ENCODE results near the gene RNASEH2C.
"Not testable (repeated sequence)": the region's sequence is repeated elsewhere in the genome, so short reads cannot be mapped to it uniquely, and the experiment has no call there.

RNASEH2C gene

GRCh38 chr11:65717906-65718305 is 2.7 kb downstream of the RNASEH2C start:
- DNase-seq (ENCODE audit: low read depth in 1 of 2, low spot score in 1 of 2), result no peak

GRCh38 chr11:65716774-65717405 is 3.7 kb downstream of the RNASEH2C start:
- no peak for DNase-seq (ENCODE audit: low read depth in 1 of 2, low spot score in 1 of 2)

GRCh38 chr11:65716302-65716701 is 4.3 kb downstream of the RNASEH2C start:
- DNase-seq (ENCODE audit: low read depth in 1 of 2, low spot score in 1 of 2), result no peak

DNA sequence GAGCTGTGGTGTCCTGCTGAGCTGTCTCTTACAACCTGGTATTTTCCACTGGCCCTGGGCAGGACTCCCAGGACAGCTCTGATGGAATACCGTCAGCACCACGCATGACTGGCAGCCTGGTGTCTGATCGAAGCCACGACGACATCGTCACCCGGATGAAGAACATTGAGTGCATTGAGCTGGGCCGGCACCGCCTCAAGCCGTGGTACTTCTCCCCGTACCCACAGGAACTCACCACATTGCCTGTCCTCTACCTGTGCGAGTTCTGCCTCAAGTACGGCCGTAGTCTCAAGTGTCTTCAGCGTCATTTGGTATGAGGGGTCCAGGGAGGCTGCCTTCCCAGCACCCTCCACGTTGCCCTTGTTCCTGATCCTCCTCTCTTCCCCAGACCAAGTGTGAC is 6.2 kb downstream of the RNASEH2C start:
- no peak for DNase-seq (ENCODE audit: low read depth in 1 of 2, low spot score in 1 of 2)

GRCh38 chr11:65713212-65713969 is 7.2 kb downstream of the RNASEH2C start:
- no peak for DNase-seq (ENCODE audit: low read depth in 1 of 2, low spot score in 1 of 2)

DNA sequence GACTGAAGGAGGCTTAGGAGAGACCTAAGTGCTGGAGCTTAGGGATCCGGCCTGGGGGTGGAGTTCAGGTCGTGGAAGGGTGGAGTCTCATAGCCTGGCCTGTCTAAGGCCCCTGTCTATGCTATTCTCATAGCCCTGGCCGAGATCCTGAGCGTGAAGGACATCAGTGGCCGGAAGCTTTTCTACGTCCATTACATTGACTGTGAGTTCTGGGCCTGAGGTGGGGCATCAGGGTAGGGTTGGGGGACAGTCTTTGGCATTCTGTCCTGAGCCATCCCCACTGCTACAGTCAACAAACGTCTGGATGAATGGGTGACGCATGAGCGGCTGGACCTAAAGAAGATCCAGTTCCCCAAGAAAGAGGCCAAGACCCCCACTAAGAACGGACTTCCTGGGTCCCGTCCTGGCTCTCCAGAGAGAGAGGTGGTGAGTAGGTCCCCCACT is 7.9 kb downstream of the RNASEH2C start:
- DNase-seq (ENCODE audit: low read depth in 1 of 2, low spot score in 1 of 2), result no peak

DNA sequence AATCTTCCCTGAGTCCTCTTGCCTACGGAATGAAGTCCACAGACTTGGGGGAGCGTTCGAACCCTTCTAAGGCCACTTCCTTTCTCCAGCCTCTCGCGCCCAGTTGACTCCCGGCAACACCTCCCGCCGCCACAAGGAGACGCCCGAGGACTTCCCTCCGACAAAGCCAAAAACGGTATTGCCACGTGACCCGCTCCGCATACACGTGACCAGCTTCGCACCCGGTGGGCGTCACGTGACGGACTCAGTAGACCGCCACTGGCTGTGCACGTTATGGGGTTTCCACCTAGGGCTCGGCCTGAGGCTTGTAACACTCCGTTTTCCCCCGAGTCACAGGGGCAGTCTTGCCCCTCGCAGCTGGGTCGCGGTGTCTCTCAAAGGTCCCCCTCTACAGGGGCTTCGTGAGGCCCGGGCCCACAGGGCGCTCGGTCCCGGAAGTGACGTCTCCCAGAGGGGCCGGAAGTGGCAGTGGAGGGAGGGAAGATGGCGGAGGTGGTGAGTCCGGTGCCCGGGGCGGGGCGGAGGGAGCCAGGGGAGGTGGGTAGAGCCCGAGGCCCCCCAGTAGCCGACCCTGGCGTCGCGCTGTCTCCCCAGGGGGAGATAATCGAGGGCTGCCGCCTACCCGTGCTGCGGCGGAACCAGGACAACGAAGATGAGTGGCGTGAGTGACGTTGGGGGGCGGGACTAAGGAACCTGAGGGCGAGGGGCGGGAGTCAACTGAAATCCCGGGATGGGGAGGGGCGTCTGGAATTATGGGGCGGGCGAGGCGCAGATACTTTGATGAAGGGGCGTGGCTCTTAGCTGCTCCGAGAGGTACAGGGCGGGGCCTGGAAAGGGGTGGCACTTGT is 8.6 kb downstream of the RNASEH2C start, which contains the start of gene KAT5:
Gene KAT5, plus strand, starts transcription at position 468 of the 848 bp plus-strand sequence. Its CDS starts 16 bp downstream, at position 484.
- DNase-seq (ENCODE audit: low read depth in 1 of 2, low spot score in 1 of 2), result peak; percentile 95 to 96

- no peak for DNase-seq (ENCODE audit: low read depth in 1 of 2, low spot score in 1 of 2)
Observed at GRCh38 chr11:65710421-65710820, 10.2 kb downstream of the RNASEH2C start.

DNA sequence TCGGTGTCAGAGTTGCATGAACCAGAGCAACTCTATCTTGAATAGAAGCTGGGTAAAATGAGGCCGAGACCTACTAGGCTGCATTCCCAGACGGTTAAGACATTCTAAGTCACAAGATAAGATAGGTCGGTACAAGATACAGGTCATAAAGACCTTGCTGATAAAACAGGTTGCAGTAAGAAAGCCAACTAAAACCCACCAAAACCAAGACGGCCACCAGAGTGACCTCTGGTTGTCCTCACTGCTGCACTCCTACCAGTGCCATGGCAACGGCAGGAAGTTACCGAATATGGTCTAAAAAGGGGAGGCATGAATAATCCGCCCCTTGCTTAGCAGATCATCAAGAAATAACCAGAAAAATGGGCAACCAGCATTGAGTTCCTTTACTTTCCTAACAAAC is 10.9 kb downstream of the RNASEH2C start:
- DNase-seq (ENCODE audit: low read depth in 1 of 2, low spot score in 1 of 2), result no peak

DNA sequence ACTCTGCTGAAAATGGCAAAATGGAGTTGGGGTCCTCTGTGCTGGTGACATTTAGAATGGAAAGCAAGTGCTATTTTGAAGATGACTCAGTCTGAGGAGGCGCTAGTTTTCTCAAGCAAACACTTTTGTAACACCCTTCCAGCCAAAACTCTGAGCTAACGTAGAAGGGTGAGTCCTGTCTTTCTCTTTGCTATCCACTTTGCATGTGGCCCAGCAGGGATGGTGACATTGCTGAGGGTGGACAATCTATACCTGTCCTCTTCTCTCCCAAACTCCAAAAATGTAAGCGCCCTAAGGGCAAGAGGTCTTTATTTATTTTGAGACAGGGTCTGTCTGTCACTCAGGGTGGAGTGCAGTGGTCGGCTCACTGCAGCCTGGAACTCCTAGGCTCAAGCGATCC is 12.1 kb downstream of the RNASEH2C start:
- DNase-seq (ENCODE audit: low read depth in 1 of 2, low spot score in 1 of 2), result no peak

DNA sequence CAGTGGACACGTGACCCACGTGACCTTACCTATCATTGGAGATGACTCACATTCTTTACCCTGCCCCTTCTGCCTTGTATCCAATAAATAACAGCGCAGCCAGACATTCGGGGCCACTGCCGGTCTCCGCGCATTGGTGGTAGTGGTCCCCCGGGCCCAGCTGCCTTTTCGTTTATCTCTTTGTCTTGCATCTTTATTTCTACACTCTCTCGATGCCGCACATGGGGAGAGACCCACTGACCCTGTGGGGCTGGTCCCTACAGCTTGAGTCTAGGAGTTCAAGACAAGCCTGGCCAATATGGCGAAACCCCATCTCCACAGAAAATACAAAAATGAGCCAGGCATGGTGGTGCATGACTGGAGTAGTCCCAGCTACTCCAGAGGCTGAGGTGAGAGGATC is 13.6 kb downstream of the RNASEH2C start:
- DNase-seq (ENCODE audit: low read depth in 1 of 2, low spot score in 1 of 2), result not testable (repeated sequence)

- DNase-seq (ENCODE audit: low read depth in 1 of 2, low spot score in 1 of 2), result peak; percentile 48 to 55
Observed at GRCh38 chr11:65706303-65706763, 14.3 kb downstream of the RNASEH2C start.

- no peak for DNase-seq (ENCODE audit: low read depth in 1 of 2, low spot score in 1 of 2)
Observed at GRCh38 chr11:65703846-65704245, 16.8 kb downstream of the RNASEH2C start.

GRCh38 chr11:65701686-65702085 is 18.9 kb downstream of the RNASEH2C start:
- no peak for DNase-seq (ENCODE audit: low read depth in 1 of 2, low spot score in 1 of 2)

- no peak for DNase-seq (ENCODE audit: low read depth in 1 of 2, low spot score in 1 of 2)
Observed at GRCh38 chr11:65700399-65700798, 20.2 kb downstream of the RNASEH2C start.

DNA sequence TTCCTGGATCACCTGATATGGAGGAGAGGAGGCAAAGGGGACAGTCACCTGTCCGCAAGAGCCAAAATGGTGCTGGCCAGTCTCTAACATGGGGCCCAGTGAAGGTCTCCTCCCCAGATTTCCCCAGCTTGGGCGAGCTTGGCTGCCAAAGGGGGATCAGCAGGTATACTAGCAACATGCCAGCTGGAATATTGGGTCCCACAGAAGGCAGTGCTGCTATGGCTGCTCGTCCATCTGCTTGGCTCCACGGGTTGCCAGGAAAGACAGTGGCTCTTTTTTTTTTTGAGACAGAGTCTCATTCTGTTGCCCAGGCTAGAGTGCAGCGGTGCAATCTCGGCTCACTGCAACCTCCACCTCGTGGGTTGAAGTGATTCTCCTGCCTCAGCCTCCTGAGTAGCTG is 21.3 kb downstream of the RNASEH2C start:
- no peak for DNase-seq (ENCODE audit: low read depth in 1 of 2, low spot score in 1 of 2)

- DNase-seq (ENCODE audit: low read depth in 1 of 2, low spot score in 1 of 2), result no peak
Observed at GRCh38 chr11:65698205-65698604, 22.4 kb downstream of the RNASEH2C start.

- DNase-seq (ENCODE audit: low read depth in 1 of 2, low spot score in 1 of 2), result no peak
Observed at GRCh38 chr11:65696802-65697552, 23.6 kb downstream of the RNASEH2C start.

DNA sequence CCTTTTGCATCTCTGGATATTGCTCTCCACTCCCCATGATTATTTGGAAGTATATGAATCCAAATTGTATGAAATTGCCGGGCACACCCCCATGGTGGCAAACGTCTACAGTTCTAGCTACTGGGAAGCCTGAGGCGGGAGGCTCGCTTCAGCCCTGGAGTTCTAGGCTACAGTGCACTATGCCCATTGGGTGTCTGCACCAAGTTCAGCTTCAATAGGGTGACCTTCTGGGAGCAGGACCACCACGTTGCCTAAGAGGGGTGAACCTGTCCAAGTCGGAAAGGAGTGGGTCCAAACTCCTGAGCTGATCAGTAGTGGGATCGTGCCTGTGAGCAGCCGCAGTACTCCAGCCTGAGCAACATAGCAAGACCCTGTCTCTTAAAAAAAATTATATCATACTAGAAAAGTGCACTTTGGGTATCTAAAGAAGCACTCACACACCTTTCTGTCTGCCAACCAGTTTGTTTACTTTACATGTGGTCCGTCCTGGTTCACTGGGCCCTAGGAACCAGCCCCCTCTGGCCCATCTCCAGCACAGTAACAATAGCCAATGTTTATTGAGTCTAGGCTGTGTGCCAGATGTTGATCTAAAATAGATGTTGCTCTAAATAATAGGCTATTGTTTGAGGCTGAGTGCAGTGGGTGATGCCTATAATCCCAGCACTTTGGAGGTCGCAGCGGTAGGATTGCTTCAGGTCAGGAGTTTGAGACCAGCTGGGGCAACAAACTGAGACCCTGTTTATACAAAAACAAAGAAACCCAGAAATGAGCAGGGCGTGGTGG is 24.9 kb downstream of the RNASEH2C start:
- no peak for DNase-seq (ENCODE audit: low read depth in 1 of 2, low spot score in 1 of 2)

GRCh38 chr11:65692367-65692766 is 28.2 kb downstream of the RNASEH2C start:
- no peak for DNase-seq (ENCODE audit: low read depth in 1 of 2, low spot score in 1 of 2)

Data from activated T-helper 1 cell treated with anti-CD3 and anti-CD28 coated beads, Interleukin-2, amount 50 U/mL, for 16 hours (primary cell).